AG04449 (cell line): ENCODE data around the gene OGDH.

Experiments used
- CTCF ChIA-PET: fragments of 350-600 bp; formaldehyde crosslinking; extraction: SDS; loops from one replicate; lab custom pipeline; 2021; ENCODE audit warnings: antibody characterized with exemption; lab: Yijun Ruan, JAX
- POLR2A ChIA-PET: fragments of 400-600, 350-600 bp; formaldehyde crosslinking; extraction: SDS; loops from one replicate; lab custom pipeline; 2020; ENCODE audit warnings: antibody characterized with exemption, inconsistent platforms; lab: Yijun Ruan, JAX
- DNase-seq: peaks from one replicate; pipeline ENCODE4 v3.0.0-alpha.2; 2010; ENCODE audit warnings: low read depth, low spot score
- H3K4me3 ChIP-seq: 2 replicates; pipeline ENCODE4 v1.5.1; 2011; ENCODE audit warnings: low read depth, mild to moderate bottlenecking, control low read depth, low read length
- TF ChIP-seq, protein P1 (sequence below): IDR thresholded peaks from one replicate; pipeline ENCODE4 v1.5.1; 2011; ENCODE audit warnings: mild to moderate bottlenecking, moderate library complexity, low read length, control low read depth, inconsistent platforms; ENCODE audit not compliant: insufficient read depth; ENCODE audit errors: missing control alignments

The OGDH gene

DNA sequence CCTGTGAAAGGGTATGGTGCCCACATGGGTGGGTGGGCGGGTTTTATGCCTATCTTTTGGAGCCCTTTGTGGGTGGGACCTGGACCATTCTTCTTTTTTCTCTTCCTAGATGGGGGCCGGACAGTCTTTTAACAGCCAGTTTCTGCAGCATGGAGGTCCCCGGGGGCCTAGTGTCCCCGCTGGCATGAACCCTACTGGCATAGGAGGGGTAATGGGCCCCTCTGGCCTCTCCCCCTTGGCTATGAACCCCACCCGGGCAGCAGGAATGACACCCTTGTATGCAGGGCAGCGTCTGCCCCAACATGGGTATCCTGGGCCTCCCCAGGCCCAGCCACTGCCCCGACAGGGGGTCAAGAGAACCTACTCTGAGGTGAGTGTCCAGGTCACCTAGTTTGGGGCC is 151.3 kb downstream of the OGDH start:
- H3K4me3 ChIP-seq: no peak overlapping the region
- POLR2A ChIA-PET: interaction anchor here (0.7 kb wide), 1 partner anchor 118 kb away, joined by 4 read pairs; no protein-coding TSS in a partner anchor
- TF ChIP-seq, protein P1, sequence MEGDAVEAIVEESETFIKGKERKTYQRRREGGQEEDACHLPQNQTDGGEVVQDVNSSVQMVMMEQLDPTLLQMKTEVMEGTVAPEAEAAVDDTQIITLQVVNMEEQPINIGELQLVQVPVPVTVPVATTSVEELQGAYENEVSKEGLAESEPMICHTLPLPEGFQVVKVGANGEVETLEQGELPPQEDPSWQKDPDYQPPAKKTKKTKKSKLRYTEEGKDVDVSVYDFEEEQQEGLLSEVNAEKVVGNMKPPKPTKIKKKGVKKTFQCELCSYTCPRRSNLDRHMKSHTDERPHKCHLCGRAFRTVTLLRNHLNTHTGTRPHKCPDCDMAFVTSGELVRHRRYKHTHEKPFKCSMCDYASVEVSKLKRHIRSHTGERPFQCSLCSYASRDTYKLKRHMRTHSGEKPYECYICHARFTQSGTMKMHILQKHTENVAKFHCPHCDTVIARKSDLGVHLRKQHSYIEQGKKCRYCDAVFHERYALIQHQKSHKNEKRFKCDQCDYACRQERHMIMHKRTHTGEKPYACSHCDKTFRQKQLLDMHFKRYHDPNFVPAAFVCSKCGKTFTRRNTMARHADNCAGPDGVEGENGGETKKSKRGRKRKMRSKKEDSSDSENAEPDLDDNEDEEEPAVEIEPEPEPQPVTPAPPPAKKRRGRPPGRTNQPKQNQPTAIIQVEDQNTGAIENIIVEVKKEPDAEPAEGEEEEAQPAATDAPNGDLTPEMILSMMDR: no peak
- no peak for DNase-seq
- CTCF ChIA-PET: interaction anchor here (0.9 kb wide), 1 partner anchor 9 kb away, joined by 3 read pairs; no protein-coding TSS in a partner anchor
